Ovary (tissue), 9 donors: ENCODE data around the gene VPS16. TPM values are rescaled to one million over a fixed set of nuclear protein-coding genes. Genes with fewer than 3 reads are reported as not detected.

Source experiments
- DNase-seq, 5 donors: peaks; one replicate each; pipeline ENCODE4 v3.0.0-alpha.2; 2019 to 2020
- H3K27ac ChIP-seq, 2 donors: fragments of 200-600 bp; one replicate each; pipeline versions ENCODE4 v1.5.1 to v1.8.0; 2019 to 2022
- H3K27me3 ChIP-seq: fragments of 200-600 bp; one replicate; pipeline ENCODE4 v1.8.0; 2022
- H3K36me3 ChIP-seq: fragments of 200-600 bp; sonication (generic); one replicate; pipeline ENCODE4 v1.5.1; 2019
- H3K4me1 ChIP-seq: one replicate; pipeline ENCODE4 v1.8.1; 2013; ENCODE audit warnings: mild to moderate bottlenecking, moderate library complexity; ENCODE audit not compliant: insufficient read depth
- H3K4me3 ChIP-seq: fragments of 200-600 bp; sonication (generic); one replicate; pipeline ENCODE4 v1.5.1; 2017
- H3K9me3 ChIP-seq, 2 donors: fragments of 200-600 bp in 1 of 2; sonication (generic) in 1 of 2; one replicate each; pipeline versions ENCODE4 v1.5.1 to v1.8.1; 2013 to 2019; ENCODE audit warnings: mild to moderate bottlenecking in 1 of 2, moderate library complexity in 1 of 2
- EP300 ChIP-seq: sonication (generic); formaldehyde crosslinking; IDR thresholded peaks from one replicate; pipeline ENCODE4 v1.6.1; 2017; ENCODE audit warnings: antibody characterized with exemption
- POLR2A ChIP-seq: fragments of 450-650 bp; IDR thresholded peaks from one replicate; pipeline ENCODE4 v1.6.1; 2017; ENCODE audit warnings: antibody characterized with exemption, mild to moderate bottlenecking, moderate library complexity
- WGBS, 3 donors: extraction: QIAGEN DNeasy Blood & Tissue Kit in 1 of 3; methylation state at CpG; one replicate each; pipeline versions ENCODE4 v1.1.5 to v1.1.7; 2013 to 2017; 5-methylcytosine and 5-hydroxymethylcytosine counted together
- intact Hi-C, 4 donors: fragments of 100-400 bp; cut with DNase I; formaldehyde crosslinking; loops; one replicate each; pipeline versions ENCODE4 v1.11.0 to v1.15.1; 2022 to 2023
- polyA plus RNA-seq, 2 donors: library from polyadenylated mRNA; stranded (reverse); fragments of 200-250 nt in 1 of 2; fragments of 350-450 nt in 1 of 2; fragmentation: Illumina TruSeq in 1 of 2; extraction: RNeasy Lipid Tissue Mini Kit (QIAGEN cat#74804) in 1 of 2; gene quantifications; one replicate each; pipeline ENCODE4 v1.2.3, GENCODE V29; 2013 to 2014
- total RNA-seq, 7 donors: library from RNA; depleted of rRNA in 2 of 7; stranded (reverse); fragments of >200 nt in 2 of 7; fragmentation: NEBNext Ultra II Directional in 3 of 7; extraction: Animal tissue kit (Norgen Biotek cat#: 25700) in 3 of 7; gene quantifications; one replicate each; pipeline versions ENCODE4 v1.1.0 to v1.2.4, GENCODE V29; 2016 to 2023
- TF ChIP-seq, protein P1 (sequence below), 3 donors: fragments of 450-650 bp in 2 of 3; fragments of 200-600 bp in 1 of 3; IDR thresholded peaks; one replicate each; pipeline versions ENCODE4 v1.5.1 to v1.8.0; 2016 to 2022; ENCODE audit warnings: antibody characterized with exemption in 3 of 3, mild to moderate bottlenecking in 1 of 3
- donor health status: DM: no; HTN: no; CAD: no; lungs with moderate emphysema.
- donor health status: DM: no; HTN: no; CAD: no.
- donor health status: Bipolar disorder and iron deficiency.
- donor health status: DM: yes; HTN: yes; CAD: no.
- donor health status: DM: no; HTN: no; CAD: no.
- donor health status: DM: yes; HTN: yes; CAD: no.

Gene VPS16
- total and polyA plus RNA-seq, 9 donors, result 15.6 to 44.1 (median 31.0) TPM

DNA sequence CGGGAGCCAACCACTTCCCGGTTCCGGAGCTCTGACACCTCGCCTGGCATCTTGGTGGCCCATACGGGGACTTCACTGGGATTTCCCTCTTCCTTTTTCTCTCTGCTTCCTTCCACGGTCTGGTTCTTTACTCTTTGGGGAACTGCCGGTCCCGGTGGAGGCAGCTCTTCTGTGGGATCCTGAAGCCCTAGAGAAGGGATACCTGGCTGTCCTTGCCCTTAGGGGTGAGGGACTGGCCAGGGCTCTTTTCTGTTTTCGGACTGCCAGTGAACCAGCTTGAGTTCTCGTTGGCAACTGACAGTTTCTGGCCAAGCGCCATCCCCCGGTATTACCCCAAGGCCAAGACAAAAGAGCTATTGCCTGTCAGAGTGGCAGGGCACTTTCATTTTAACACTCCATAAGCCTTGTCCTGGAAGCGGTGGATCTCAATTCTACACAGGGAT is 39.2 kb upstream of the VPS16 start:
- Histone ChIP-seq H3K4me3 (no peak overlapping the region), H3K27me3 (no peaks in the 10 kb centered on the region)

DNA sequence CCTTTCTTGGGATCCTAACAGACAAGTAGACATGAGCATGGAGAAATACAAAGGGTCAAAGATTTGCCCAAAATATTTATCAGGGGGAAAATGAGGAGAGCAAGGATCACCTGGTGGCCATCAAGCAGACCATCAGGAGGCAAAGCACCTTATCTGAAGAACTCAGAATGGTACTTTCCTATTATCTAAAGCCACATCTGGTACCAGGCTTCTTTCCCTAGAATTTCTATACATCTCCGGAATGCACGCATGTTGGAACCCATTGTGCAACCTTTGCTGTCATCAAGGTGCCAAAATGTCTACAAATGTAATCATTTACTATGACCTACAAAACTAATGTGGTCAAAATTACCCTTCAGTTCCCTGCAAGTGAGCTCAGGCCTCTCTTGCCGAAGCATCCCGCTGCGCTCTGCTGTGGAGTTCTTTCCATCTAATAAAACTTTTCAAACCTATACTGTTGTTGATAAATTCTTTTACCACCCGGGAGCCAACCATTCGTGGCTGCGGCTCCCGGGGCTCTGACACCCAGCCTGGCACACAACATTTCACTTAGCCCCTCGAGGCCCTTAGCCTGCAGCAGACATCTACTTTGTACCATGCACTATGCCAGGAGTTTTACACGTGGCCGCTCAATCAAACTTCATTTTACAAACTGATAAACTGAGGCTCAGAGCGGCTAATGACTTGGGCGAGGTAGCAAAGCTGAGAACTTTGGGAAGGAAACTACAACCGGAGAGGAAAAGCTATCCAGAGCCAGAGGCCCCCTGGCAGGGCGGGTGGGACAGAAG is 36.3 kb upstream of the VPS16 start:
- TF ChIP-seq POLR2A (no peak), EP300 (no peak)
- TF ChIP-seq, protein P1, sequence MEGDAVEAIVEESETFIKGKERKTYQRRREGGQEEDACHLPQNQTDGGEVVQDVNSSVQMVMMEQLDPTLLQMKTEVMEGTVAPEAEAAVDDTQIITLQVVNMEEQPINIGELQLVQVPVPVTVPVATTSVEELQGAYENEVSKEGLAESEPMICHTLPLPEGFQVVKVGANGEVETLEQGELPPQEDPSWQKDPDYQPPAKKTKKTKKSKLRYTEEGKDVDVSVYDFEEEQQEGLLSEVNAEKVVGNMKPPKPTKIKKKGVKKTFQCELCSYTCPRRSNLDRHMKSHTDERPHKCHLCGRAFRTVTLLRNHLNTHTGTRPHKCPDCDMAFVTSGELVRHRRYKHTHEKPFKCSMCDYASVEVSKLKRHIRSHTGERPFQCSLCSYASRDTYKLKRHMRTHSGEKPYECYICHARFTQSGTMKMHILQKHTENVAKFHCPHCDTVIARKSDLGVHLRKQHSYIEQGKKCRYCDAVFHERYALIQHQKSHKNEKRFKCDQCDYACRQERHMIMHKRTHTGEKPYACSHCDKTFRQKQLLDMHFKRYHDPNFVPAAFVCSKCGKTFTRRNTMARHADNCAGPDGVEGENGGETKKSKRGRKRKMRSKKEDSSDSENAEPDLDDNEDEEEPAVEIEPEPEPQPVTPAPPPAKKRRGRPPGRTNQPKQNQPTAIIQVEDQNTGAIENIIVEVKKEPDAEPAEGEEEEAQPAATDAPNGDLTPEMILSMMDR (IDR thresholded peaks at IDR 0.05), result no peak
- Histone ChIP-seq H3K9me3 (no peaks in the 10 kb centered on the region), H3K36me3 (no peaks in the 10 kb centered on the region), H3K27ac (no peak overlapping the region), H3K27me3 (no peaks in the 10 kb centered on the region), H3K4me3 (no peak overlapping the region), H3K4me1 (peaks cover 7% of the 10 kb centered on the region)
- intact Hi-C loops, result no loop called here
- no peak for DNase-seq
- WGBS, 3 donors, result 73 to 78% (median 76%) methylated on average over 16 of the region's 16 CpGs

More for the DNA sequence above, 39.2 kb upstream of the VPS16 start:
- TF ChIP-seq EP300, result no peak
- TF ChIP-seq POLR2A, result no peak
- TF ChIP-seq, protein P1 (IDR thresholded peaks at IDR 0.05), result no peak
- intact Hi-C loops, result no loop called here
- Histone ChIP-seq H3K4me1 (peaks cover 8% of the 10 kb centered on the region), H3K9me3 (no peaks in the 10 kb centered on the region), H3K36me3 (no peaks in the 10 kb centered on the region), H3K27ac (no peak overlapping the region)
- DNase-seq, result no peak
- WGBS, 3 donors, result 41 to 45% (median 42%) methylated on average over 13 of the region's 13 CpGs

DNA sequence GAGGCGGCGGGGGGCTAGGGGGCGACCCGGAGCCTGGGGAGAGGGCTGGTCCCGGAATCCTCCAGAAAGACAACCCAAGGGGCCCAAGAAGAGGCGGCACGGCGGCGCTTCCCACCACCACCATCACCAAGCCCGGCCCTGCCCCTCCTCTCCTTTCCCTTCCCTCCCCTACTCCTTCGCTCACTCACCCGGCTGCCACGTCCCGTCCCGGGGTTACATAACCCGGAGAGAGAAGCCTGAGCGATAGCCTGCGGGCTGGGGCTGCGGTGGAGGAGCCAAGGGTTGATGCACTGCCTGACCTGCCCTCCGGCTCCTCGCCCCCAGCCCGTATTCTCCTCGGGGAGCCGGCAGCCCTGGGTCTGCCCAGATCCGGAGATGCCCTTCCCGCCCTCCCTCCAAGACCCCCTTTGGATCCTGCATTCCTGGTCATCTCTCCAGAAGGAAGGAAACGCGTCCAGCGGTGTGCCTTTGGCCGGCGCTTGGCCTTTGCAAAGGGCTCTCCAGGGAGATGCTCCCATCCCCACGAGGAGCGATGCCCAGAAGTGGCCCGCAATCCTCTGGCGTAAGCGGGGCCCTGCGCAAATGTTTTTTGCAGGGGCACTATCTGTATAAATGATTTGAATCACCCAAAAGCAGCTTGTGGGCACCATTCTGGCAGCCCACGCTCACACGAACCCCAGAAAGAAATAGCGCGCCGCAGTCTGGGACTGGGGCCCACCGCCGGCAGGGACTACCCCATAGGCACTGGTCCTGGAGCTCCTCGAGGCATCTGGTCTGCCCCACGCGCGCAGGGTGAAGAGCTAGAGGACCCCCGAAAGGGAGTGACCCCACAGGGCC is 35.5 kb upstream of the VPS16 start:
- Histone ChIP-seq H3K4me3 (no peak overlapping the region), H3K36me3 (no peaks in the 10 kb centered on the region), H3K9me3 (no peaks in the 10 kb centered on the region), H3K27ac (no peak overlapping the region), H3K27me3 (no peaks in the 10 kb centered on the region), H3K4me1 (peaks cover 4% of the 10 kb centered on the region)
- no peak for DNase-seq
- intact Hi-C loops, result no loop called here
- TF ChIP-seq EP300, result no peak
- no peak for TF ChIP-seq POLR2A
- TF ChIP-seq, protein P1 (IDR thresholded peaks at IDR 0.05), result no peak
- WGBS, 3 donors, result 42 to 52% (median 47%) methylated on average over 44 to 49 of the region's 49 CpGs

DNA sequence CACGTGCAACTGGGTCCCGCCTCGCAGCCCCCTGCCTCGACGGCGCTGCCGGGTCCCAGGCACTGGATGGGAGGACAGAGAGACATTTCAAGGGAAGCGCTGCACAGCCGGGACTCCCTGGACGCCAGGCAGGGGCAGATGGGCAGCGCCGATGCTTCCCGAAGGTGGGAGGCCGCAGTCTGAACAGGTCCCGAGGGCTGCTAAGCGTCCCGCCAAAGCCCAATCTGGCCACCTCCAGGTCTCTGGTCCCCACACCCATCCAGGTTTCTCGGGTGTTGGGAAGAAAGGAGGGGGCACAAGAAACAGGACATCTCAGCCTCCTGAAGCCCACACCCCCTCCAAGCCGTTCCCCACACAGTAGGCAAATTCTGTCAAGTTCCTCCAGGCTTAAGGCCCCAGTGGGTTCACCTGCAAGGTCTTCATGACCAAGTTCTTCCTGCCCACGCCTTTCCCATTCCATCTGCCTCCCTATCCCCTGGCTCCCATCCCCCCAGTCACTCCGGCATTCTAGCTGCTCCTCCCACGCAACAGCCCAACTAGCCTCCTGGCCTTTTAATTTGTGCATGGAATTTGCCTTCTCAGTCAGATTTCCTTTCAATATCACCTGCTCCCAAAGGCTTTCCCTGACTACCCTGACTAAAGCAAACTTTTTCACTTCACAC is 34.7 kb upstream of the VPS16 start:
- no peak for TF ChIP-seq EP300
- TF ChIP-seq, protein P1 (IDR thresholded peaks at IDR 0.05), result no peak
- TF ChIP-seq POLR2A, result no peak
- no peak for DNase-seq
- Histone ChIP-seq H3K4me1 (peaks cover 1% of the 10 kb centered on the region), H3K27ac (no peak overlapping the region), H3K27me3 (no peaks in the 10 kb centered on the region), H3K36me3 (no peaks in the 10 kb centered on the region), H3K9me3 (no peaks in the 10 kb centered on the region), H3K4me3 (no peak overlapping the region)
- WGBS, 3 donors, result 55 to 68% (median 65%) methylated on average over 22 of the region's 22 CpGs
- intact Hi-C loops, result no loop called here
